Muscle layer of colon (tissue), 2 donors: ENCODE results near the gene TMPRSS7.

ENCODE experiments used
- H3K27ac ChIP-seq: one replicate; pipeline ENCODE4 v1.7.0; 2013; ENCODE audit warnings: low read depth, mild to moderate bottlenecking, low read length, moderate library complexity
- H3K27me3 ChIP-seq, 2 donors: one replicate each; pipeline ENCODE4 v1.7.0; 2013; ENCODE audit warnings: low read length in 2 of 2, mild to moderate bottlenecking in 2 of 2; ENCODE audit not compliant: insufficient read depth in 2 of 2, control insufficient read depth in 1 of 2
- H3K36me3 ChIP-seq: one replicate; pipeline ENCODE4 v1.7.0; 2013; ENCODE audit warnings: mild to moderate bottlenecking, low read length; ENCODE audit not compliant: insufficient read depth
- H3K4me1 ChIP-seq: one replicate; pipeline ENCODE4 v1.7.0; 2013; ENCODE audit warnings: mild to moderate bottlenecking, low read length; ENCODE audit not compliant: insufficient read depth
- H3K4me3 ChIP-seq, 2 donors: one replicate each; pipeline ENCODE4 v1.7.0; 2013; ENCODE audit warnings: low read length in 2 of 2, low read depth in 1 of 2, mild to moderate bottlenecking in 1 of 2, moderate library complexity in 1 of 2
- H3K9ac ChIP-seq: one replicate; pipeline ENCODE4 v1.7.0; 2013; ENCODE audit warnings: low read length
- H3K9me3 ChIP-seq: one replicate; pipeline ENCODE4 v1.7.0; 2013; ENCODE audit warnings: mild to moderate bottlenecking, low read length
- donor health status: abdominal sarcoma.
- donor health status: Adenocarcinoma of cecum.

TMPRSS7 gene

DNA sequence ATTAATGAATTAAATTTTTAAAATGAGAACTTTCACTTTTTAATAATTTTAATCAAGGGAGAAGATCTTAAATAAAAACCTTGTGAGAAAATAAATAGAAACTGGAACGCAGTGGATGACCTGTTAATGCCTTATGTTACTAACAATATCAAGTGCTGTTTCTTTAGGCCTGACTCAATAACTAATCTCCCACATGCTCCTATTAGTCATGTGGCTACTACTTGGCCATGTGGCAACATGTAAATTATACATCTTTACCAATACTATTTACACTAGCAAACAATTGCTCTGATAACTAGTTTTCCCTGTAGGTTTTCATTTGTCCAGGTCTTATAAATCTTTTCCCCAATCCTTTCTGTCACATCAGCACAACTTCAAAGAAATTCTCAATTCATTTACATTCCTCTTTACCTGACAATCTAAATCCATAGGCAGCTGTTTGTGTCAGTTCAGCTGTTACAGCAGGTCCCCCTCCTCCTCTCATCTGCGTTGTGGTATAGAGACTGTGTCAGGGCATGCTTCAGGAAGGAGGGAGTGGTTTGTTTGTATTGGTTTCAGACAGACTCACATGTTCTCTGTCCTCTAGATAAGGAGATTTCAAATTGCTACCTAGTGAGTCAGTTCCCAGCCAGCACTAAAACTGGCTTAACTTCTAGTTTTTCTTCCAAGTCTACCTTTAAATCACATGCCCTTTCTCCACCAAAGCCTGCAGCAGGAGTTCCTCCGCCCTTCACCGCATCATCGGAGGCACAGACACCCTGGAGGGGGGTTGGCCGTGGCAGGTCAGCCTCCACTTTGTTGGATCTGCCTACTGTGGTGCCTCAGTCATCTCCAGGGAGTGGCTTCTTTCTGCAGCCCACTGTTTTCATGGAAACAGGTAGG, 40.3 kb downstream of the TMPRSS7 start:
- no peak overlapping the region for H3K27ac ChIP-seq
- no peaks in the 10 kb centered on the region for H3K27me3 ChIP-seq
- no peaks in the 10 kb centered on the region for H3K36me3 ChIP-seq
- no peak overlapping the region for H3K4me3 ChIP-seq
- no peaks in the 10 kb centered on the region for H3K9me3 ChIP-seq
- no peak overlapping the region for H3K9ac ChIP-seq
- no peaks in the 10 kb centered on the region for H3K4me1 ChIP-seq

DNA sequence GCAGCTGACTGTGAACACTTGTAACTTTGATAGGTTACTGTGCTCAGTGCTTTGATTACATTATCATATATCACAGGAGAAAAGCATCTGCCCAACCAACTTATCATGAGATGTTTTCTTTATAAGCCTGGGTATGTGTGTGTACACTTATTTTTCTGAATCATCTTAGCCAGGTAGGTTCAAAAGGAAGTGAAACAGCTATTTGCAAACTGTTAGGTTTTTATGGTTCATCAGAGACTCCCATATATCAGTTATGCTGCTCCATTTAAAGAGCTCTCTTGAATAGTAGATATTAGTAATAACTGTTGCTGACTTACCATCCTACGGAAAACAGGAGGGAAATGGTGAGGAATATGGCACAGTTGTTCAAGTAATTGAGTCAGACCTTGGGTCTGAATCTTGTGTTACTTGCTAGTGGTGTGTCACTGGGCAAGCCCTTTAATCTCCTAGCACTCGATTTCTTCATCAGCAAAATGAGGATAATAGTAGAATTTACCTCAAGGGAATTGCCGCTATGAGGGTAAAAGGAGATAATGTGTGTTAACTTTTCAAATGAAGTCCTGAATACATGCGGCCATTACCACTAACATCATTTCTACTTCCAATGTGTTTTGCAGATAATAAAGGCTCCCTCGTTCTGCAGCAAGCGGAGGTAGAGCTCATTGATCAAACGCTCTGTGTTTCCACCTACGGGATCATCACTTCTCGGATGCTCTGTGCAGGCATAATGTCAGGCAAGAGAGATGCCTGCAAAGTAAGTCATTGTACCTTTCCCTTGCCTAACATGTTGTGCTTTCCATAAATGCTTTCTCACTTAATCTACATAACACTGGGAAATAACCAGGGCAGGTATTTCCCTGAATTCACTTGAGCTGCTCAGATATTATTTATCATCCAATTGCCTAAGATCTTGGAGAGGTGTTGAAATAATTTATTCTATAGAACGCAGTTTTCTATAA, 43.9 kb downstream of the TMPRSS7 start:
- Histone ChIP-seq H3K4me3 (no peak overlapping the region), H3K4me1 (no peaks in the 10 kb centered on the region), H3K36me3 (no peaks in the 10 kb centered on the region)

DNA sequence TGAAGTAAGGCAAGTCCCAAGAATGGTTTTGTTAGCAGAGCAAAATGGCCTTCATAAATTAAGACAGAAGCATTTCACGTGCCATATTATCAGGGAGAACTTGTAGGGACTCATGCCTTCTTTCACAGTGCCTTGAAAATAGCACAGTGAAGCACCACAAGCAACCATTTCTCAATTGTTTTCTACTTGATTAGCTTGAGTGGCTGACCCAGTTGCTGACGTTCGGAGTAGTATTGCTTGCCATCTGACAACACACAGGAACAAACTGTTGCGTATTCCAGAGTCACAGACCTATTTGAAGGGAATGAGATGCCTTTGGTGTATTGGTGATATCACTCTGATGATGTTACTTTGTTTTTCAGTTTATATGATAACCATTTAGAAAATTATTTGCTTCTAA, 48.7 kb downstream of the TMPRSS7 start:
- H3K4me3 ChIP-seq, result no peak overlapping the region
- no peaks in the 10 kb centered on the region for H3K9me3 ChIP-seq
- no peaks in the 10 kb centered on the region for H3K4me1 ChIP-seq
- no peak overlapping the region for H3K27ac ChIP-seq
- no peak overlapping the region for H3K9ac ChIP-seq
- H3K36me3 ChIP-seq, result no peaks in the 10 kb centered on the region
- H3K27me3 ChIP-seq, result no peaks in the 10 kb centered on the region

More for the DNA sequence above, 43.9 kb downstream of the TMPRSS7 start:
- Histone ChIP-seq H3K27ac (no peak overlapping the region), H3K9ac (no peak overlapping the region), H3K27me3 (no peaks in the 10 kb centered on the region), H3K9me3 (no peaks in the 10 kb centered on the region)

DNA sequence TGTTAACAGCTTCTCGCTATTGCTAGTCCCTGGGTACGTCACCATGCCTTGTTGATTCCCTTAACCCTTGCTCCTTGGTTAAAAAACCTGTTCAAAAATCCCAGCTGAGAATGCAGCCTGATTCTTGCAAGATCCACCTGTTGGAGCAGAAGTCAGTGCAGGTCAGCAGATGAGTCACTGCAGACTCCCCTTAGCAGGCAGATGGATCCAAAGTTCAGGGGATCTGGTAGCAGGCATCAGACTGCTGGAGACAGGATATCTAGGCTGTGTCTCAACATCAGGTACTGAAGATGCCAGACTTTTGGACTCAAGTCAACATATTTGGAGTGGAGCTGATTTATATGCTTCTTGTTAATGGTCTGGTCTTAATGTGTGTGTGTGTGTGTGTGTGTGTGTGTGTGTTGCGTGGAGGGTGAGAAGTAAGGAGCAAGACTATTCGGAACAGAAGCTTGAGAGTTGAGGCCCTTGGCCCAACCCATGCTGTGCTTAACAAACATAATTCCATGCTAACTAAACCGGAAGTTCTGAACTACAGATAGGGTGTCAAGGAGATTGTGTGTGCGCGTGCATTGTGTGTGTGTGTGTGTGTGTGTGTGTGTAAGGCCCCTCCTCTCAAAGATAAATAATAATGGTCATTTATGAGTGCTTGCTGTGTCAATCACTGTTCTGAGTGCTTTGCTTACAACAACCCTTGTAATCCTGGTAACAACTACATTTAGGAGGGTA, 50.6 kb downstream of the TMPRSS7 start:
- H3K27me3 ChIP-seq, result no peaks in the 10 kb centered on the region
- no peak overlapping the region for H3K27ac ChIP-seq
- H3K4me1 ChIP-seq, result no peaks in the 10 kb centered on the region
- H3K36me3 ChIP-seq, result no peaks in the 10 kb centered on the region
- H3K9me3 ChIP-seq, result no peaks in the 10 kb centered on the region
- H3K4me3 ChIP-seq, result no peak overlapping the region
- H3K9ac ChIP-seq, result no peak overlapping the region

DNA sequence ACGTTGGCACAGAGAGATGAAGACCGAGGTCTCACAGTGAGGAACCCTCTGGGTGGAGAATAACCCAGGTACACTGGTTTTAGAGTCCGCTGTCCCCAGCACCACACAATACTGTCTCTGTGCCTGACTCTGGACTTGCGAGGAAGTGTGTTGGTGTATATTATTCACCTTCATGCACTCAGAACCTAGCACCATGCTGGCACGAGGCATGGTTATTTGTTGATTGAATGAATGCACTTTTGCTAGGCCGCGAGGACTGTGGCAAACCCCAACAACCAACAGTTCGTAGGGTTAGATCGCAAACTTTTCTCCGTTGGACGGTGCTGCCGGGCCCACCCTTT, 51.2 kb downstream of the TMPRSS7 start:
- Histone ChIP-seq H3K4me1 (no peaks in the 10 kb centered on the region), H3K9me3 (no peaks in the 10 kb centered on the region), H3K9ac (no peak overlapping the region), H3K4me3 (peak overlapping the region; percentile 53 to 56), H3K27ac (no peak overlapping the region), H3K27me3 (no peaks in the 10 kb centered on the region), H3K36me3 (no peaks in the 10 kb centered on the region)

DNA sequence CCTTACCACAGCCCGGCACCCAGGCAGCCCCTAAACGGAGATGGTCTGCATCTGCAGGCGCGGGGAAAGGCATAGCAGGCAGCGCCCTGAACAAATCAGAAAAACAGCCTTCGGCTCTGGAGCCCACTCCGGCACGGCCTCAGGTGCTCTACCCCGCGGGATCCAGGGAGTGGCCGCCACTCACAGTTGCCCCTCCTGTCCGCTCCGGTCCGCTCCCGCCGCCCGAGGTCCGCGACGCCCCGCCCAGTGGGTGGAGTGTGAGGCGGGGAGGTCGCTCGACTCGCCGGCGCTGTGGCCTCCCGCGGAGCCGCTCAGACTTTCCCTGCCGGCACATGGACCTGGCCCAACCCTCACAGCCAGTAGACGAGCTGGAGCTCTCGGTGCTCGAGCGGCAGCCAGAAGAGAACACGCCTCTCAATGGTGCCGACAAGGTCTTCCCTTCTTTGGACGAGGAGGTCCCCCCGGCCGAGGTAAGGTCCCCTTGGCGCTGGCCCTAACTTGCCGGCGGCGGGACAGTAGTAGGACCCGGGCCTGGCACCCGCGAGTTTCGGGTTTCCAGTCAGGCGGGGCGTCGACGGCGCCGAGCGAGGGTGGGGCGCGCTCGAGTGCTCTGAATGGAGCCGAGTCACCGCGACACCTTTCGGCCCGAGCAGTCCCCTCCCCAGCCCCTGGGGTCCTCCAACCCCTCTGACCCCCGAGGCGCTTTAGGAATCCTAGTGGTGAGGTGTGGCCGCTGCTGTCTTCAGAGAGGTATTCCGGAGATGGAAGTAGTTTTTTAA, 51.7 kb downstream of the TMPRSS7 start, which contains the start of gene C3orf52:
TSS of gene C3orf52 (plus strand) at position 314 of the 779 bp plus-strand sequence. CDS start at position 333, 19 bp downstream.
- Histone ChIP-seq H3K36me3 (no peaks in the 10 kb centered on the region), H3K27ac (no peak within 1 kb of the TSS), H3K4me1 (no peaks in the 10 kb centered on the region), H3K9ac (no peak within 1 kb of the TSS), H3K27me3 (no peaks in the 10 kb centered on the region), H3K9me3 (no peaks in the 10 kb centered on the region), H3K4me3 (peak within 1 kb of the TSS; percentile 53 to 56)

DNA sequence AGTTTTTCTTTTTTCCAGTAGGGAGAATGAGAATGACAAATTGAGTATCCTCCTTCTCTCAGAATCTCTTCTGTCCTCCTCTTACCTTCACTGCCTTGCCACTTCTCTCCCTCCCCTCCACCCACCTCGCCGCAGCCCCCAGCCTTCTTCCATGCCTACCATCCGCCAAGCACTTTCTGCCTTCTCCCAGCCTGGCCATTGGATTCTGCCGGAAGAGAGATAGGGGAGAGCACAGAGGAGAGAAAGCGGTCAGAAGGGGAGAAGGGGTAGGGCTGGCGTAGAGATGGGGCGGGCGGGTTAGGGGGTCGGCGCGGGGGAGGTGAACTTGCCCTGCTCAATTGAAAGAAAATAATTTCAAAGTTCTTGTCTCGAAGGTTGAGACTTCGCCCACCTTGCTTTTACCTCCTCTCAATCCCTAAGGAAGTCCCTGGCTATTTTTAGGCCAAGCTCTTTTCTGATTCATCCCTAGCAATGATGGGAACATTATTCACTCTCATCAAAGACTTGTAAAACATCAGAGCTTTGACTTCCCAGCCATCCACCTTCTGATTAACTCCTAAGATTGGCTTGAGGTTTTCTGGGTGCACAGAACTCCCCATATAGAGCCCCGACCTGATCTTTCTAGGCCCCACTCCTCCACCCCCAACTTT, 52.5 kb downstream of the TMPRSS7 start:
- H3K9ac ChIP-seq, result no peak overlapping the region
- no peak overlapping the region for H3K27ac ChIP-seq
- no peaks in the 10 kb centered on the region for H3K36me3 ChIP-seq
- H3K9me3 ChIP-seq, result no peaks in the 10 kb centered on the region
- H3K4me1 ChIP-seq, result no peaks in the 10 kb centered on the region
- H3K27me3 ChIP-seq, result no peaks in the 10 kb centered on the region
- H3K4me3 ChIP-seq, result peak overlapping the region; percentile 53 to 56

DNA sequence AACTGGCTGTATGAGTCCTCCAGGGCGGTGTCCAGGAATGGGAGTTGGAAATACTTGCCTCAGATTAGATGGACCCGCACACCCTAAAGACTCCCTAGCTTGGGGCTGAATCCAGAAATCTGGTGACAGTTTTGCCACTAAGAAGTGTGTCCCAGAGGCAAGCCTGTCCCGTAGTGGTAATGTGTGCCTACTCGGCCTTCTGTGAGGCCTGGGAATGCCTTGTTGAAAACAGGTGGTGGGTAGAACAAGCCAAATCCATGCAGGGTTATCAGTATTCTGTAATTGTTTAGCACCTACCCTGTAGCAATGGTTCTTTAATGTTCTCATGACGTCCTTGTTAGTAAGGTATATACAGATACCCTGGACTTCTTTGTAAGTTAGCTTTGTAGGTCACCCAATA, 53.2 kb downstream of the TMPRSS7 start:
- no peak overlapping the region for H3K4me3 ChIP-seq

DNA sequence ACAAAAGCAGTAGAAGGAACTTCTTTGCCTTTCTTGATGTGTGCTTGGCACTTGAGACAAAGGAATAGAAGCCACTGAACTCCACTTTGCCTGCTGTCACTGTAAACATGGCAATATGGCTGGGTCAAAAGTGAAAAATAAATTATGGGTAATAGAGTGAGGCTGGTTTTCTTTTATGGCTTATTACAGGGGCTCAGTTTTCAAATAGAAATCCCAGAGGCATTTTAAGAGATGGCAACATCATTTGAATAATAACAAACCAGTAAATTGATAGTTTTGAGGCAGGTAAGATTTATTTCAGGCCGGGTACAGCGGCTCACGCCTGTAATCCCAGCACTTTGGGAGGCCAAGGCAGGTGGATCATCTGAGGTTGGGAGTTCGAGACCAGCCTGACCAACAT, 54.4 kb downstream of the TMPRSS7 start:
- Histone ChIP-seq H3K9ac (no peak overlapping the region), H3K9me3 (no peaks in the 10 kb centered on the region), H3K36me3 (no peaks in the 10 kb centered on the region), H3K4me1 (no peaks in the 10 kb centered on the region), H3K4me3 (no peak overlapping the region), H3K27ac (no peak overlapping the region), H3K27me3 (no peaks in the 10 kb centered on the region)

More for the DNA sequence above, 53.2 kb downstream of the TMPRSS7 start:
- H3K27ac ChIP-seq, result no peak overlapping the region
- no peaks in the 10 kb centered on the region for H3K27me3 ChIP-seq
- H3K36me3 ChIP-seq, result no peaks in the 10 kb centered on the region
- H3K9ac ChIP-seq, result no peak overlapping the region
- H3K4me1 ChIP-seq, result no peaks in the 10 kb centered on the region
- H3K9me3 ChIP-seq, result no peaks in the 10 kb centered on the region
